HUES48 (cell line): Measurements from ENCODE around the gene FRMPD1.

Source experiments
- H3K27ac ChIP-seq: one replicate; pipeline ENCODE4 v1.7.0; 2013; ENCODE audit warnings: low read depth, low read length, inconsistent platforms
- H3K27me3 ChIP-seq: 2 replicates; pipeline ENCODE4 v1.6.1; 2013; ENCODE audit warnings: mild to moderate bottlenecking, low read length; ENCODE audit not compliant: control insufficient read depth, insufficient read depth
- H3K36me3 ChIP-seq: 2 replicates; pipeline ENCODE4 v1.6.1; 2013; ENCODE audit warnings: low read length; ENCODE audit not compliant: control insufficient read depth, insufficient read depth
- H3K4me1 ChIP-seq: 2 replicates; pipeline ENCODE4 v1.6.1; 2013; ENCODE audit warnings: mild to moderate bottlenecking, low read length; ENCODE audit not compliant: control insufficient read depth, insufficient read depth
- H3K4me3 ChIP-seq: 2 replicates; pipeline ENCODE4 v1.5.1; 2013; ENCODE audit warnings: mild to moderate bottlenecking, low read depth, low read length
- H3K9ac ChIP-seq: 2 replicates; pipeline ENCODE4 v1.6.1; 2013; ENCODE audit warnings: mild to moderate bottlenecking, low read depth, low read length, moderate library complexity
- H3K9me3 ChIP-seq: 2 replicates; pipeline ENCODE4 v1.6.1; 2013; ENCODE audit warnings: low read length; ENCODE audit not compliant: control insufficient read depth, insufficient read depth

The FRMPD1 gene

GRCh38 chr9:37682951-37683350, 32.2 kb downstream of the FRMPD1 start:
- Histone ChIP-seq H3K9ac (no peak overlapping the region), H3K27ac (no peak overlapping the region), H3K9me3 (no peaks in the 10 kb centered on the region), H3K36me3 (no peaks in the 10 kb centered on the region), H3K4me1 (no peaks in the 10 kb centered on the region), H3K27me3 (peaks cover 3% of the 10 kb centered on the region; the same call in 1 of the 2 replicates), H3K4me3 (no peak overlapping the region)

- Histone ChIP-seq H3K4me3 (no peak overlapping the region), H3K9me3 (no peaks in the 10 kb centered on the region), H3K36me3 (no peaks in the 10 kb centered on the region), H3K27ac (no peak overlapping the region), H3K4me1 (no peaks in the 10 kb centered on the region), H3K27me3 (peaks cover 3% of the 10 kb centered on the region; the same call in 1 of the 2 replicates), H3K9ac (no peak overlapping the region)
These were observed 33.0 kb downstream of the FRMPD1 start for GRCh38 chr9:37683531-37684371.

- no peaks in the 10 kb centered on the region for H3K27me3 ChIP-seq
- no peaks in the 10 kb centered on the region for H3K9me3 ChIP-seq
- H3K4me3 ChIP-seq = no peak overlapping the region
- H3K9ac ChIP-seq = no peak overlapping the region
- H3K27ac ChIP-seq = no peak overlapping the region
- H3K4me1 ChIP-seq = no peaks in the 10 kb centered on the region; the same call in 1 of the 2 replicates
- H3K36me3 ChIP-seq = no peaks in the 10 kb centered on the region
These were observed 42.0 kb downstream of the FRMPD1 start for GRCh38 chr9:37692622-37693221.

- Histone ChIP-seq H3K36me3 (no peaks in the 10 kb centered on the region), H3K9me3 (no peaks in the 10 kb centered on the region), H3K4me1 (no peaks in the 10 kb centered on the region; the same call in 1 of the 2 replicates), H3K4me3 (no peak overlapping the region), H3K9ac (no peak overlapping the region), H3K27ac (no peak overlapping the region), H3K27me3 (no peaks in the 10 kb centered on the region)
These were observed 42.5 kb downstream of the FRMPD1 start for GRCh38 chr9:37693260-37693659.

GRCh38 chr9:37694355-37694754, 43.6 kb downstream of the FRMPD1 start:
- no peaks in the 10 kb centered on the region for H3K27me3 ChIP-seq

GRCh38 chr9:37696528-37696927, 45.8 kb downstream of the FRMPD1 start:
- Histone ChIP-seq H3K36me3 (no peaks in the 10 kb centered on the region), H3K27me3 (no peaks in the 10 kb centered on the region), H3K4me3 (no peak overlapping the region), H3K27ac (no peak overlapping the region), H3K4me1 (no peaks in the 10 kb centered on the region; the same call in 1 of the 2 replicates), H3K9me3 (no peaks in the 10 kb centered on the region), H3K9ac (no peak overlapping the region)

More at GRCh38 chr9:37694355-37694754, 43.6 kb downstream of the FRMPD1 start:
- no peak overlapping the region for H3K4me3 ChIP-seq
- H3K9me3 ChIP-seq = no peaks in the 10 kb centered on the region
- H3K4me1 ChIP-seq = no peaks in the 10 kb centered on the region; the same call in 1 of the 2 replicates
- no peak overlapping the region for H3K9ac ChIP-seq
- no peaks in the 10 kb centered on the region for H3K36me3 ChIP-seq
- H3K27ac ChIP-seq = no peak overlapping the region

- Histone ChIP-seq H3K36me3 (no peaks in the 10 kb centered on the region), H3K27me3 (no peaks in the 10 kb centered on the region), H3K4me3 (no peak overlapping the region), H3K9ac (no peak overlapping the region), H3K27ac (no peak overlapping the region), H3K9me3 (no peaks in the 10 kb centered on the region), H3K4me1 (no peaks in the 10 kb centered on the region; the same call in 1 of the 2 replicates)
These were observed 49.4 kb downstream of the FRMPD1 start for GRCh38 chr9:37700131-37700530.

- Histone ChIP-seq H3K4me1 (no peaks in the 10 kb centered on the region; the same call in 1 of the 2 replicates), H3K27ac (no peak overlapping the region), H3K9me3 (no peaks in the 10 kb centered on the region), H3K36me3 (no peaks in the 10 kb centered on the region), H3K9ac (no peak overlapping the region), H3K4me3 (no peak overlapping the region), H3K27me3 (no peaks in the 10 kb centered on the region)
These were observed 50.1 kb downstream of the FRMPD1 start for GRCh38 chr9:37700900-37701299.

GRCh38 chr9:37705787-37706186, 55.0 kb downstream of the FRMPD1 start:
- Histone ChIP-seq H3K4me1 (no peaks in the 10 kb centered on the region), H3K9me3 (no peaks in the 10 kb centered on the region), H3K9ac (no peak overlapping the region), H3K27ac (no peak overlapping the region), H3K4me3 (no peak overlapping the region), H3K27me3 (no peaks in the 10 kb centered on the region), H3K36me3 (no peaks in the 10 kb centered on the region)

GRCh38 chr9:37706290-37706689, 55.5 kb downstream of the FRMPD1 start:
- no peaks in the 10 kb centered on the region for H3K27me3 ChIP-seq
- H3K27ac ChIP-seq = no peak overlapping the region
- no peak overlapping the region for H3K4me3 ChIP-seq
- no peaks in the 10 kb centered on the region for H3K9me3 ChIP-seq
- H3K4me1 ChIP-seq = no peaks in the 10 kb centered on the region
- no peaks in the 10 kb centered on the region for H3K36me3 ChIP-seq
- H3K9ac ChIP-seq = no peak overlapping the region

- H3K4me3 ChIP-seq = no peak overlapping the region
- H3K4me1 ChIP-seq = no peaks in the 10 kb centered on the region
- H3K27me3 ChIP-seq = no peaks in the 10 kb centered on the region
- no peak overlapping the region for H3K27ac ChIP-seq
- no peaks in the 10 kb centered on the region for H3K36me3 ChIP-seq
- no peaks in the 10 kb centered on the region for H3K9me3 ChIP-seq
- H3K9ac ChIP-seq = no peak overlapping the region
These were observed 57.0 kb downstream of the FRMPD1 start for GRCh38 chr9:37707748-37708147.
